Stimulated activated CD8-positive, alpha-beta memory T cell treated with anti-CD3 and anti-CD28 coated beads, Interleukin-4, amount 100 ng/mL, for 4 hours (primary cell): ENCODE data around the gene ST8SIA1.

Experiments used
- DNase-seq, 2 donors: peaks; one replicate each; pipeline ENCODE4 v3.0.0-alpha.2; 2020; ENCODE audit warnings: low read depth in 2 of 2, low spot score in 1 of 2

The ST8SIA1 gene

DNA sequence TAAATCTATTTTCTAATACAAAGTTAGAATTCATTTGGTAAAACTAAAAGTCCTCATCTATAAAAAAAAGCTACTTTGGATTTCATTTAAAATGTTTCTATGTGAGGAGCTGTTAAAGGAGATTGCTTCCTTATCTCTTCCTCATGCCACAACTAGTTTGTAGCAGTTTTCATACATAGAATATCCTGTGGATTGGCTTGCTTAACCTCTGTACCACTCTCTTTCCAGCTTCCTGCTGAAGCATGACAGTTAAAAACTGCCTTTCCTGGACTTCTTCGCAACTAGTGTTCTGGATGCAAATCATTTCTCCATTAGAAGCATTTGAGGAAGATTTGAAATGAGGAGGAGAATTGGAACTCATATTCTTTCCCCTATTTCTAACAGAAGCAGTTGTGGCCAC lies 49.6 kb downstream of the ST8SIA1 start:
- DNase-seq: no peak

DNA sequence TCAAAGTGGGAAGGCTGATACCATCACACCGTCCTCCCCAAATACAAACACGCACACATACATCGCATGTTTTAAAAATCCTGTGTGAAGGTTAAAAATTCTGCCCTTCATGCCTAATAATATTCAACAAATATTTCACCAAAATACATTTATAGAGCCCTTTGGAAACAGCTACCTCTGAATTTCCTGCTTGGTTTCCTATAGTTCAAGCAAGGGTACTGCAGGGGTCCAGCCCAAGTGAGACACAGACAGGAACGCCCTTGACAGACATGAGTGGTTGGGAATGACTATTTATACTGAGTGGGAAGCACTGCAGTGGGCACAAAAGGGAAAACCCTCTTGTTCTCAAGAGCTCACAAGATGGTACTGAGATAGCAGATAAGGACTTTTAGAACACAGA lies 51.0 kb downstream of the ST8SIA1 start:
- no peak for DNase-seq

DNA sequence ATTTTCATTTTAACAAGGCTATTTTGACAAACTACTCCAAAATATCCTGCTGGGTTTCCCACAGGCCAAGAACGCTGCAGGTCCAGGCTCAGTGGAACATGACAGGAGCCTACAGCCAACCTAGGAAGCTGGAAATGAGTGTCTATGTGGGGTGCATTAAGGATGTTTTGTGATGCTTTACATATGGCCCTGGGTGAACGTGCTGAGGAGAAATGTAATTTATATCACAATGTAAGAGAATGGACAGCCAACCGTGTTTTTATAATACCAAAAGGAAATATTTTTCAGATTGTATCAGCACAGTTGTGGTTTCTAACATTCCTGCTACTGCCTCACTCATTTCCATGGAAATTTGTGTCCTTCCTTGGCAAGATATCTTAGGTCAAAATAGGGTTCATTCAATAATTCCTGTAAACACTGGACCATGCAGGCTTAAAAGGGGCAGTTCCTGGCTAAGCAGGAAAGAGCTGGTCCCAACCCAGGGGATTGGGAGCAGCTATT lies 51.5 kb downstream of the ST8SIA1 start:
- no peak for DNase-seq

DNA sequence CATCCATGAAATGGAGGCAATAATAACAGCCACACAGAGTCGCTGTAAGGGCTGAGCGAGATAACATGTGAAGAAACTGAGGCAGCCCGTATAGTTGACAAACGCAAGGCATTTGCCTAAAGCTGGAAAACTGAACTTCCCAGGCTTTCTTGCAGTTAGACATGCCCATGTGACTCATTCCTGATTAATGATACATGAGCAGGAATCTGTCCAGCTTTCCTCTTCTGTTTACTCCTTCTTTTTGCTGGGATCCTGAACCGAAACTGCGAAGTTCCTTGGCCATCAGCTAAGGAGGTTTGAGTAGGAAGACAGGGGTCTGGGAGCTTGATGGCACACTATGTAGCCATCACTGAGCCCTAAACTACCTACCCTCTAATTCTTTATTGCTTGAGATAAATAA lies 52.2 kb downstream of the ST8SIA1 start:
- DNase-seq: no peak

DNA sequence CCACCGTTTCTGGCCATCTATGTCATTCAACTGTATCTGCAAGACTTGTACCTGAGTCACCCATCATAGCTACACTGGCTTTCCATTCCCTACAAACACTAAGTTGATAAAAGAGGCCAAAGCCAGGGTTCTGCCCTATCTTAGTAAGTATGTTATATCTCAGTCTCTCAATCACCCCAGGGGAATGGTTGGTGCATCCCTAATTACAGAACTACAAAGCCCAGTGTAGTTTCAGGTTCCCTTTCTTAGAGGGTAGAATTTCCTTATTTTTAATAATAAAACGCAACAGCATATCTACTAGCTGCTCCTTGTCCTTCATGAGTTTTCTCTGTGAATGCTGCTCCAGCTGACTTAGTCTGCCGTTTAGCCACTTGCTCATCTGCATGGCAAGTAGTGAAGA lies 57.6 kb downstream of the ST8SIA1 start:
- no peak for DNase-seq

DNA sequence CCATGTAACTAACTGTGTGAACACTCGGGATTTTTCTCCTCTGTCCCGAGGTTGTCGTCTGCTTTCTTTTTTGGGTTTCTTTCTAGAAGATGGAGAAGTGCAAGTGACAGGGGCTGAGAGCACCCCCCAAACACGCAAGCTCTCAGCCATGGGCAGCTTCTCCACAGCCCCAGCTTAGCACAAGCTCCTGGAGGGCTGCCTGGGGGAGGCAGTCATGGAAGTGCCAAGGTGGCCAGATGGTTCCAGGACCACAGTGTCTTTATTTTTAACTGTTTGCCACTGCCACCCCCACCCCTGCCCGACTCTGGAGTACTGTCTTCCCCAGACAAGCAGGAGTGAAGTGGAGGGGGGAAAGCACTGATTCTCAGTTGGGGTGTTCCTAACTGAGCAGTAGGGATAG lies 58.2 kb downstream of the ST8SIA1 start:
- DNase-seq: no peak

DNA sequence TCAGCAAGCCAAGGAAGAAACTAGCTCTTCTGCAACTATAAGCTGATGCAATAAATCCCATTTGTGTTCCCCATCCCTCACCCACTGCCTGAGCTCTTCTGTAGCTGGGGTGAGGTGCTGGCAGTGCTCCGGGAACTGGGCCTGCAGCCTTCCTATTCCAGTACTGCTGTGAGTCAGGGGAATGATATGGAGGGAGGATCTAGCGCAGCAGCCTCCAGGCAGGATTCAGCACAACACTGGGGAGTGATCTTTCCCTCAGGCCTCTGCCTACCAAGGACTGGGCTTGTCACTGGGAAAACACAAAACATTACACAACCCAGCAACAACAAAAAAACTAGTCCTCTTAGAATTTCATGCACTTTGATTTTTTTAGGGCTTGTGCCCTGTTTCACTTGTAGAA lies 58.7 kb downstream of the ST8SIA1 start:
- no peak for DNase-seq

DNA sequence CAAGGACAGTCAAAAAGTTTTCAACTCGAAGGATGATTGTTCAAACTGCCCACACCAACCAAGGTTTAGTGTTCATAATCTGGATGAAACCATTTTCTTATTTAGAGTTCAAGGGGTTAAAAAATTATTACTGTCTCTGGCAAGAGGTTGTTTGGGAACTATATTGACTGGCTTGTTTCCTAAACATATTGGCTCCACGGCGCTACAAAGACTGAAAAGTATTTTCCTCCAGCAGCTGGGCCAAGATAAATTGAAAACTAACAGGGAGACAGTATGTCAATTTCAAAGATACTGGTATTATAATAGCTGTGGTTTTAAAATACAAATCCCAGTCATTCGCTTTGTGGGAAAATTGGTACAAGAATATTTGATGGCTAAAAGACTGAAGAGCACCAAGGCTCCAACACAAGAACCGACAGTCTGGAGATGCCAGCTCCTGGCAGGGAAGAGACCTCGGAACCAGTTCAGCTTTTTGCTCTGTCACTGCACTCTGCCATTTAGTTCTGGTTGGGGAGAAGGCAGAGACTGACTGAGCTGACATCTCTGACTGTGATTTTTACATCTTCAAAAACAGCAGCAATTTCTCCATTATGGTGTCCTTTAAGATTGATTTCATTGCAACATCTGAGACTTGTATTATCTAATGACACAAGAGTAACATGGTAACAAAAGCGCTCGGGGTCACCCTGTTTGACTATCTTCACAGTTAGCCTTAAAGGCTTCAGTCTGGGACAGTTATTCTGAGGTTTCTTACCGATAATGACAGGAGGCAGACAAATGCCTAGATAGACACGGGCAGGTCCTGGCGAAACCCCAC lies 62.0 kb downstream of the ST8SIA1 start:
- no peak for DNase-seq

DNA sequence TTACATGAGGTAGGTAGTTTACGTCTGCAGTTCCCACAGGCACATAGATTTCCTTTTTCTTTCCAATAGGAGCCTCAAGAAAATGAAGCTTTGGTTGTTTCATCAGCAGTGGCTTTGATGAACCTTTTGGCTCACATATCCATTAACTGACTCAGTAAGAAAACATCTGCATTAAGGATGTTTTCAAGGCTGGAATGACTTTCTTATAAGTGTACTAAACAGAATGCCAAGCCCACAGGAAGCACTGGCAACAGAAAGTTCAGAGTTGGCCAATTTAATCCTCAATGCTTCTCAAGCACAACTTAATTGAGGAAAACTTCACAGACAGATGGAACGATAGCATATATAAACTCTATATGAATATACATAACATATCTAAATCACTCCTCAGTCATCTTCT lies 63.5 kb downstream of the ST8SIA1 start:
- no peak for DNase-seq

DNA sequence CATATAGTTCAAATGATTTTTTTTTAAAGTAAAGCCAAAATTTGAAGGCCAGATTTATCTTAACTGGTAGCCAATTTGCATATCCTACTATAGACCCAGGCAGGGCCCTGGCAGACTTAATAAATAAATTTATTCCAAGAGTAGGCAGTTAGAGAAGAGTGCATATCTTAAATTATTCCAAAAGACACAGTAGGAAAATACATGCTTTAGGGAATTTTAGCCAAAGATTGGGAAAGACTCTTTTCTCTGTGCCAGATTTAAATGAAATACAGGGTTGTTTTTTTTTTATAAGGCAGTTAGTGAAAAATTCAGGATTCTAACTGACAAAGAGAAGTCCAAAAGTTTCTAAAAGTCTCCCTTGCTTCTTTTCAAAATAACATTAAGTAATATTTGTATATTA lies 65.5 kb downstream of the ST8SIA1 start:
- no peak for DNase-seq

DNA sequence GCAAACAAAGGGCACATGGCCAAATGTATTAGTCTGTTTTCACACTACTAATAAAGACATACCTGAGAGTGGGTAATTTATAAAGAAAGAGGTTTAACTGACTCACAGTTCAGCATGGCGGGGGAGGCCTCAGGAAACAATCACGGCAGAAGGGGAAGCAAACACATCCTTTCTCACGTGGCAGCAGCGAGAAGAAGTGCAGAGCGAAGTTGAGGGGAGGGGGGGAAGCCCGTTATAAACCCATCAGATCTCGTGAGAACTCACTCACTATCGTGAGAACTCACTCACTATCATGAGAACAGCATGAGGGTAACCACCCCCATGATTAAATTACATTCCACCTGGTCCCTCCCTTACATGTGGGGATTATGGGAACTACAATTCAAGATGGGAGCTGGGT lies 66.1 kb downstream of the ST8SIA1 start:
- DNase-seq: no peak

DNA sequence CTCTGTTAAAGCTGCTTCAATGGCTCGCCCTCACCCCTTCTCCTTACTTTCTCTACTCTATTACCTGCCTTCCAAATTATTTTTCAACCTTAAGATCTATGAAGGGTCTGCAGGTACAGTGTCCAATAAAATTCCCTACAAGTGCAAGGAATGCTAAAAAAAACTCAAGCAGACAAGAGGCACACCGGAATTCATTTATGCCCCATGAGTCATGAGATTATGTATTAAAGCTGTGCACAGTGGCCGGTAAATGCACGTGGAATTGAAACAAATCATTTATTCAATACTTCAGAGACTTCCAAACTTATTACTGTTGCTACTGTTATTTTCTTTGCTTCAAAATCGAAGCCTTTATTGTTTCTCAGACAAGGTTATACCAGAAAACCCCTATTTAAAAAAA lies 68.4 kb downstream of the ST8SIA1 start:
- DNase-seq: no peak

DNA sequence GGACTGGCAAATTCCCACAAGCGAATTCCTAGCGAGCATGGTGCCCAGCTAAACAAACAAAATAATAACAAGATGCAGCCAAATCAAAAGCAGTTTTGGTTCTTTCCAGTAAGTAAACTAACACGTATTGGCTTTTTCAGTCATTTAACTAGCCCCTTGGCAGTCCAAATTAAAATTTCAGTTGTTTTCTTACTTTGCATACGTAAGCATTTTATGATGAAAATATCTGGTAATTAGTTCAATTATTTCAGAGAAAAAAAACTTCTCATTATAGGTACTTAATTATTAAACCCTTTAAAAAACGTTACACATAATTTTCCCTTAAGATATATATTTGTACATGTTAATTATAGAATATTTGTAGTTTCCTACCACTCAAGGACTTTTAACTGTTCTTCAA lies 70.1 kb downstream of the ST8SIA1 start:
- DNase-seq: no peak

DNA sequence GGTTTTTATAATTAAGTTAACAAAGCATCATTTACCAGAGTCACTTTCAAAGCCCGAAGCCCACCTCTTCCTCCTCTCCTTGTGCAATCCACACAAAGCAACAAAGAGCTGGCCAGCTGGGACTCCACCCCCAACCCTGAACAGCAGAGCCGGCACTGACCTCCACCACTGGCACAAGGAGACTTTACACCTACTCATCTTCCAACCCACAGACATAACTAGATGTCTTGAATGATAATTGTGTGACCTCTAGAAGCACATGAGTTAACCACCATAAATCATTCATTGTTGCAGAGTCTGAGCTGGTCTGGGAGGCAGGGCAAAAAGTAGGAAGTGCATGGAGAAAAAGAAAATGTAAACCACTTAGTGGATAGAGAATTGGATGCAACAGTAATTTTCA lies 72.2 kb downstream of the ST8SIA1 start:
- DNase-seq: no peak

DNA sequence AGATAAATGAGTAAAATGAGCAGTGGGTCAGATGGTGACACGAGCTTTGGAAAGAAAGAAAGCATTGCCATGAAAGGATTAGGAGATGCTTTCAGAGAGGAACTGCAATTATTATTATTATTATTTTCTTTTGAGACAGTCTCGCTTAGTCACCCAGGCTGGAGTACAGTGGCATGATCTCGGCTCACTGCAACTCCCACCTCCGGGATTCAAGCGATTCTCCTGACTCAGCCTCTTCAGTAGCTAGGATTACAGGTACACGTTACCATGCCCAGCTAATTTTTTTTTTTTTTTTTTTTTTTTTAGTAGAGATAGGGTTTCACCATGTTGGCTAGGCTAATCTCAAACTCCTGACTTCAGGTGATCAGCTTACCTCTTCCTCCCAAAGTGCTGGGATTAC lies 77.4 kb downstream of the ST8SIA1 start:
- DNase-seq: no peak

DNA sequence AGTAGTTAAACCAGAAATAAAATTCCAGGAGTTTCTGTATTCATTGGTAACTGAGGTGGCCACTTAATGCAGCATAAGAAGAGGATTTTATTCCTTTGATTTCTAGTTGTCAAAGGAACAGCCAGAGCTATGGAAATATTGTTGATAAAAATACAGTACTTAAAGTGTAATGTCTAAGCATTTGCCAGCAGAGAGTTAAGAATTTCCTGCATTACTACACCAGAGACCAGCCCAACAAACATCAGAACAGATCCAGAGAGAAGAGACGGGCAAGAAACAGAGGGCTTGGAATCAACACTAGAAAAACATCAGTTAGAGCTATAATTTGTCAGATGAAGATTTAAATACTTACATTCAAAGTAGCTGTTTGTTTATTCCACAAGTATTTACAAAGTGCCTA lies 77.9 kb downstream of the ST8SIA1 start:
- DNase-seq: no peak

DNA sequence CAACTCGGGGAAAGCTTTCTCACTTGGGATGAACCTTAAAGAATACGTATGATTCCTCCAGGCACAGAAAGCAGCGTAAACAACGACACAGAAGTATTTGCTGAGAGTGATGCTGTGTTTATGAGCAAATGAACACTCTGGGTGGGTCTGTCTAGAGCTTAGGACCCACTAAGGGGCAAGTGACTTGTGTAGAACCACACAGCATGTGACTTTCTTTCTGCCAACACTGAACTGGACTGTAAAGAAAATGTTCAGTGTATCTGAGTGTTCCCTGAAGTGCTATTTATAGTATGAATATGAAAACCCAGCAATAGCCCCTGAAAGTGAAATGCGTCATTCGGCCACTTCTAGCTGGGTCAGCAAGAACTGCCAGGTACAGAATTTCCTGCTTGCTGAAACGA lies 78.5 kb downstream of the ST8SIA1 start:
- DNase-seq: no peak

DNA sequence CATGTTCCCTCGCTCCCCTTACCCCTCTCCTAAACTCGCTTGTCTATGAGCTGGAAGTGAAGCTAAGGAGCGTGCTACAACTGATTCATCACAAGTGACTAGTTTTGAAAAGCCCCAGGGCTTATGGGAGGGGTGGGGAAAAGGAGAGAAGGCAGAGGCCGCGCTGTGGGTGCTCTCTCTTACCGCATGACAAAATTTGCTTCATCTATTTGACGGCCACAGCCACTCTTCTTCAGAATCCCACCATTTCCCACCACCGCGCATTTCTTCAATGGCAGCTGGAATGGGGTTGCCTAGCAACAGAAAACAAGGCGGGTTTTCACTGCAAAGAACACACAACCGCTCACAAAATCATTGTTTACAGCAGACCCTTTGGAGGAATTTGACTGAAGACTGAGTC lies 79.4 kb downstream of the ST8SIA1 start:
- DNase-seq: no peak

DNA sequence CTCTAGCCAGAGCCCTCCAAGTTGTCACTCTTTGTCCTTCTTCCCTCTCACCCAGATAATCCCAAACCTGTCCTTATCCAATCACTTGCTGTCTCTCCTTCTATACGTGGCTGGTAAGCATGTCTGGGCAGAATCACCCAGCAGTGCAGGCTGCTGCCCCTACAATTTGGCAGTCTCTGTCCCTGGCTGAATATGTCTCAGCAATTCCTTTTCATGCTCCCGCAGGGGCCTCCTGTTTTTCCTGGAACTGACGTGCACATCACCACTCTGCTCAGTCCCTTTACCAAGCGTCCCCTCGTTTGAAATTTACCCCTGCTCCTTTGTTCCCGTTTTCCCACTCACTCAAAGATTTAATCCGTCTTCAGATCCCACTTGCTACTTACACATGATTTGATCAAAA lies 80.0 kb downstream of the ST8SIA1 start:
- no peak for DNase-seq

DNA sequence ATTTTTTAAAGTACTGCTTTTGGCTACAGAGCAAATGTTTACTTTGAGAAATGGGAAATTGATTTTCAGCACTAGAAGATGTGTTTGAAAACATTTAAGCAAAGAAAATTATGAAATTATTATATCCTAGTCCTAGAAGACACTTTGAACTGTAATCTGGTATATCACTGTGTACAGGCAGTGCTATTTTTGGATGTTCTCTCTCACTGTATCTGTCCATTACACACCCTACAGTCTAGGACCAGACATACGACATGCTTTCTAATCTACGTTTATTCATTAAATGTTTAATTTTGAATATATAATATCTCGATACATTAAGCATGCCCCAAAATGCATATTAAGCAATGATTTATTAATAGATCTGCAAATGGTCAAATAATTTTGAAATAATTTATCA lies 82.5 kb downstream of the ST8SIA1 start:
- no peak for DNase-seq

DNA sequence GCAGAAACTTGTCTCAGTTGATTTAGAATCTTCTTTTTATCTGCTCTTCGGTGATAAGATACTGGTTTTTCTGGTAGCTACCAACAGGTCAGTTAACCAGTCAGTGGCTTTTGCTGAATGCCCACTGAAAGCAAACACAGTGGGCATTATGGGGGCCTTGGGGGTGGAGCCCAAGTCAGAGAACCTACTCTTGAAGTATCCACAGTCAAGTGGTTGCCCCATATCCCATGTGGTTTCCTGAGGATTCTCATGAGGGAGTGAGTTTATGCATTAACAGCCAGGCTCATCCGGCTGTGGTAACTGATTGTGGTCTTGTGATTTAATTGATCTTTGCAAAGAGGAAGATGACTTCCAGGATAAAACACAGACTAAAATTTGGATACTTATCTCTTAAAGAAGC lies 83.7 kb downstream of the ST8SIA1 start:
- DNase-seq: no peak

DNA sequence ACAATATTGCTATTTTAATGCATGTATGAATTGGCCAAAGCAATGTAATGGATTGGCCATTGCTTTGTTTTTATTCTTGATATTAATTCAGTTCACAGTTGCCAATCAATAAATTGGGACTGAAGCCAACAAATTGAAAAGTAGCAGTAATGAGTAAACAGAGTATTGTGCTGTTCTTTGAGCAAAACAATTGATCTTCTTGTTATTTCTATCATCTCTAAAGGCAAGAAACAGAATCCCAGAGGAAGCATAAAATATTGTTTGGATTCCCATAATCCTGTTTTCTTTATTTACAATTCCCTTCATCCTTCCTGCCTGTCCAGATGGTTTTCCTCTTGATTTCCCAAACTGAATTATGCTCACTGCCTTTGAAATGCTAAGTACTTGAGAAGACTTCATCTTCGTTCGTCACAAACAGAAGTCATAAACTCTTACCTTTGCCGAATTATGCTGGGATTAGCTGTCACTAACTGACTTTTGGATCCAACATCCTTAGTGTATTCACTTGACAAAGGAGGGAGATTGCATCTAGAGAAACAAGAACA lies 85.9 kb downstream of the ST8SIA1 start:
- DNase-seq: no peak

DNA sequence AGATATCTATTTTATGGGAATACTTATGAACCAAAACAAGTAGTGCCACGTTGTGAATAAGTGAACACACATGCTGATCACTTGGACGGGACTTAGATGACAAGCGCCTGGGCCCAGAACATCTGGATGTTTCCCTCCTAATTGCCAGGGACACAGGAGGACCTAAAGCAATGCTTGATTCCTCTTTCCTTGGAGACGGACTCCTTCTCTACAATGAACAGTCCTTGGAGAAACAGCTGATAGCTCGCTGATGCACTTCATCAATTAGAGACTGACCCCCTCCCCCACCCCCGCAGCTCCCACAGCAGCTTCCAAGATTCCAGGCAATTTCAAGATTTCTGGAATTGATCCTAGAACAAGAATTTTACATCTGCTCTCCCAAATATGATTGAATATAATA lies 86.4 kb downstream of the ST8SIA1 start:
- DNase-seq: no peak
